Osteocyte (in vitro differentiated cells): ENCODE results near the gene TUBB6. TPM values are rescaled to one million over a fixed set of nuclear protein-coding genes. Genes with fewer than 3 reads are reported as not detected.

Experiments used
- DNase-seq: peaks from one replicate; pipeline ENCODE4 v3.0.0; 2021; ENCODE audit warnings: mixed read lengths; ENCODE audit not compliant: unreplicated experiment; ENCODE audit errors: extremely low spot score
- H3K27ac Mint-ChIP-seq: one replicate; pipeline ENCODE4 v1.8.0; 2021; ENCODE audit warnings: mild to moderate bottlenecking, mixed read lengths; ENCODE audit not compliant: unreplicated experiment
- H3K27me3 Mint-ChIP-seq: one replicate; pipeline ENCODE4 v1.8.0; 2021; ENCODE audit warnings: mixed read lengths; ENCODE audit not compliant: unreplicated experiment
- H3K36me3 Mint-ChIP-seq: one replicate; pipeline ENCODE4 v1.8.0; 2021; ENCODE audit warnings: mixed read lengths; ENCODE audit not compliant: unreplicated experiment
- H3K4me1 Mint-ChIP-seq: one replicate; pipeline ENCODE4 v1.8.0; 2021; ENCODE audit warnings: mixed read lengths; ENCODE audit not compliant: unreplicated experiment
- H3K4me3 Mint-ChIP-seq: one replicate; pipeline ENCODE4 v1.8.0; 2021; ENCODE audit warnings: mild to moderate bottlenecking, moderate library complexity, mixed read lengths; ENCODE audit not compliant: unreplicated experiment
- H3K9me3 Mint-ChIP-seq: one replicate; pipeline ENCODE4 v1.8.0; 2021; ENCODE audit warnings: mixed read lengths; ENCODE audit not compliant: unreplicated experiment
- CTCF ChIP-seq: fragments of 200-600 bp; sonication (generic); IDR thresholded peaks from 2 replicates; pipeline ENCODE4 v1.5.0; 2021; ENCODE audit warnings: antibody characterized with exemption, mild to moderate bottlenecking, moderate library complexity
- total RNA-seq: library from RNA; stranded (reverse); gene quantifications from 2 replicates; pipeline ENCODE4 v1.2.1, GENCODE V29; 2021

Gene TUBB6
- total RNA-seq, 1 donor from 2014 or later = 116 TPM

- Mint-ChIP-seq H3K9me3 (no peaks in the 10 kb centered on the region), H3K4me1 (peaks cover 8% of the 10 kb centered on the region), H3K36me3 (no peaks in the 10 kb centered on the region), H3K4me3 (no peak overlapping the region), H3K27me3 (peaks cover 2% of the 10 kb centered on the region), H3K27ac (no peak overlapping the region)
- DNase-seq = no peak
- no peak for TF ChIP-seq CTCF
These were observed 12.0 kb upstream of the TUBB6 start for GRCh38 chr18:12296087-12296403.

- peaks cover 8% of the 10 kb centered on the region for H3K4me1 Mint-ChIP-seq
- H3K36me3 Mint-ChIP-seq = no peaks in the 10 kb centered on the region
- no peak overlapping the region for H3K27ac Mint-ChIP-seq
These were observed 11.6 kb upstream of the TUBB6 start for GRCh38 chr18:12296457-12296856.

DNA sequence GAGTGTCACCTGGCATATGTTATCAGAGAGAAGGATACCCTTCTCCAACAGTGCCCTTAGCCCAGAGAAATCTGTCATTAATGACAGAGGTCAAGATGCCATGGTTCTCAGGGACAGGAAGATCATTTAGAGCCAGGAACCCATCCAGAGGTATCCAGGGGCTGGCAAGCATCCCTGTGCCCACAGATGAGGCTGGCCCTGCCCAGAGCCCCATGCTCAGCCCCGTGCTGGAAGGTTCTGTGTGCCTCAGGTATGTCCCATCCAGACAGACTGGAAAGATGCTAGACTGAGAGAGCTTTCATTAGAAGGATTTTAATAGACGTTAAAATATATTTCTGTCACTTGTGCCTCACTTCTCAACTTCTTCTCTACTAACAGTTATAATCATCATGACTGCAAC, 8.2 kb upstream of the TUBB6 start:
- no peak for TF ChIP-seq CTCF
- Mint-ChIP-seq H3K27ac (no peak overlapping the region), H3K4me1 (peaks cover 9% of the 10 kb centered on the region), H3K36me3 (no peaks in the 10 kb centered on the region), H3K27me3 (peaks cover 2% of the 10 kb centered on the region), H3K9me3 (no peaks in the 10 kb centered on the region), H3K4me3 (no peak overlapping the region)
- DNase-seq = no peak

More at GRCh38 chr18:12296457-12296856, 11.6 kb upstream of the TUBB6 start:
- Mint-ChIP-seq H3K9me3 (no peaks in the 10 kb centered on the region), H3K27me3 (peaks cover 2% of the 10 kb centered on the region), H3K4me3 (no peak overlapping the region)
- DNase-seq = no peak
- no peak for TF ChIP-seq CTCF

DNA sequence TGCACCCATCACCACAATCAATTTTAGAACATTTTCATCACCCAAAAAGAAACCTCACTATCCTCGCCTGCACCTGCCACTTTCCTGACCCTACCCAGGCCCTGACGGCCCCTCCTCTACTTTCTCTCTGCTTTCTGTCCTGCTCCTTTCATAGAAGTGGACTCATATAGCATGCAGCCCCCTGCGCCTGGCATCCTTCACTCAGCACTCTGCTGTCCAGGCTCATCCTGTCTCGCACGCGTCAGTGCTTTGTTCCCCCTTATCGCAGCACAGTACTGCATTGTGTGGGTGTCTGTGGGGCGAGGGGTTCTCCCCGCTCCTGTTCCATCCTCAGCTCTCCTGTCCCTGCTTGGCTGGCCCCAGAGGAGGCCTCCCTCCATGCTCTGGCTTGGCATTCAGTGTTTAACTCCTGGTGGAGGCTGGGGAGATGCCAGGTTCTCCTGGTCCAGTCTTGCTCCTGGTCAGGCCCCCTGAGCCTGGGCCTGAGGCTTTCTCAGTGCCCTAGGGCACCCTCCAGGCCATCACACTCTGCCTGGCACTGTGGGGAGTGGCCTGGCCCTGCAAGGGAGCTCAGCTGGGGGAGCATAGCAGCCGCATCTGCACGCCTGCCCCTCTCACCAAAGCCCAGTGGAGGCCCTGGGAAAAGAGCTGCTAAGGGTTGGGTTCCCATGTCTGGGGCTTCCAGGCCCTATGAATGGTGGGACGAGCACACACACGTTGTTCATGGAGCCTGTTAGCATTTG, 6.6 kb upstream of the TUBB6 start:
- no peak for TF ChIP-seq CTCF
- H3K4me3 Mint-ChIP-seq = no peak overlapping the region
- H3K36me3 Mint-ChIP-seq = no peaks in the 10 kb centered on the region
- DNase-seq = no peak
- peaks cover 11% of the 10 kb centered on the region for H3K4me1 Mint-ChIP-seq
- peaks cover 2% of the 10 kb centered on the region for H3K27me3 Mint-ChIP-seq
- H3K9me3 Mint-ChIP-seq = no peaks in the 10 kb centered on the region
- no peak overlapping the region for H3K27ac Mint-ChIP-seq

- Mint-ChIP-seq H3K27me3 (peaks cover 2% of the 10 kb centered on the region), H3K4me3 (no peak overlapping the region), H3K4me1 (peaks cover 18% of the 10 kb centered on the region), H3K36me3 (no peaks in the 10 kb centered on the region), H3K27ac (no peak overlapping the region), H3K9me3 (no peaks in the 10 kb centered on the region)
- DNase-seq = no peak
- TF ChIP-seq CTCF = no peak
These were observed 5.5 kb upstream of the TUBB6 start for GRCh38 chr18:12302391-12303147.
